Neural cell (in vitro differentiated cells): ENCODE measurements around the gene LRRTM3. TPM values are rescaled to one million over a fixed set of nuclear protein-coding genes. Genes with fewer than 3 reads are reported as not detected.

Experiments
- H2AFZ ChIP-seq: fragments of 200-600, 300-800 bp; sonication (generic), shearing (Covaris generic); 2 replicates; pipeline ENCODE4 v1.6.0; 2014; ENCODE audit warnings: low read depth, mild to moderate bottlenecking, antibody characterized with exemption, low read length, moderate library complexity
- H3F3A ChIP-seq: fragments of 200-600 bp; shearing (Covaris generic); 2 replicates; pipeline ENCODE4 v1.6.1; 2016; ENCODE audit warnings: mild to moderate bottlenecking, moderate library complexity, mixed read lengths, antibody characterized with exemption, low read length; ENCODE audit not compliant: insufficient read depth, poor library complexity, severe bottlenecking
- H3K27ac ChIP-seq: fragments of 200-600, 300-800 bp; sonication (generic), shearing (Covaris generic); 2 replicates; pipeline ENCODE4 v1.5.1; 2014; ENCODE audit warnings: mild to moderate bottlenecking, low read length, moderate library complexity
- H3K27me3 ChIP-seq: fragments of 300-800, 200-600 bp; sonication (generic), shearing (Covaris generic); 2 replicates; pipeline ENCODE4 v1.6.0; 2014; ENCODE audit warnings: mild to moderate bottlenecking, low read depth, low read length, moderate library complexity; ENCODE audit not compliant: insufficient read depth
- H3K36me3 ChIP-seq: fragments of 300-800, 200-600 bp; sonication (generic), shearing (Covaris generic); 2 replicates; pipeline ENCODE4 v1.5.1; 2014; ENCODE audit warnings: mild to moderate bottlenecking, antibody characterized with exemption, low read length, moderate library complexity; ENCODE audit not compliant: insufficient read depth
- H3K4me2 ChIP-seq: fragments of 300-800, 200-600 bp; sonication (generic), shearing (Covaris generic); 2 replicates; pipeline ENCODE4 v1.6.0; 2014; ENCODE audit warnings: mild to moderate bottlenecking, low read length
- H3K4me3 ChIP-seq: fragments of 300-800, 200-600 bp; sonication (generic), shearing (Covaris generic); 2 replicates; pipeline ENCODE4 v1.5.1; 2014; ENCODE audit warnings: mild to moderate bottlenecking, low read length, moderate library complexity
- H3K79me2 ChIP-seq: fragments of 200-600 bp; shearing (Covaris generic); replicated peaks from 2 replicates; pipeline ENCODE4 v1.6.0; 2014; ENCODE audit warnings: mild to moderate bottlenecking, low read length, moderate library complexity; ENCODE audit not compliant: insufficient read depth
- H3K9ac ChIP-seq: fragments of 300-800, 200-600 bp; sonication (generic), shearing (Covaris generic); 2 replicates; pipeline ENCODE4 v1.6.1; 2016; ENCODE audit warnings: mild to moderate bottlenecking, low read length, mixed read lengths
- H3K9me2 ChIP-seq: fragments of 200-600 bp; shearing (Covaris generic); 2 replicates; pipeline ENCODE4 v1.6.1; 2016; ENCODE audit warnings: mild to moderate bottlenecking, low read length, mixed read lengths; ENCODE audit not compliant: insufficient read depth
- H3K9me3 ChIP-seq: fragments of 200-600, 300-800 bp; sonication (generic), shearing (Covaris generic); 2 replicates; pipeline ENCODE4 v1.6.1; 2016; ENCODE audit warnings: mild to moderate bottlenecking, mixed run types, low read length, moderate library complexity, mixed read lengths
- H4K20me1 ChIP-seq: fragments of 200-600 bp; shearing (Covaris generic); 2 replicates; pipeline ENCODE4 v1.6.1; 2016; ENCODE audit warnings: mild to moderate bottlenecking, mixed run types; ENCODE audit not compliant: insufficient read depth
- SMC3 ChIP-seq: fragments of 450-650 bp; conservative IDR thresholded peaks from 2 replicates; pipeline ENCODE4 v1.6.1; 2014; ENCODE audit warnings: antibody characterized with exemption, mild to moderate bottlenecking, moderate library complexity; ENCODE audit not compliant: poor library complexity
- polyA plus RNA-seq: library from polyadenylated mRNA; depleted of rRNA; stranded (reverse); fragments of >200 nt; gene quantifications from 2 replicates; pipeline ENCODE4 v1.2.3, GENCODE V29; 2014
- TF ChIP-seq, protein P1 (sequence below): IDR thresholded peaks from 2 replicates; pipeline ENCODE4 v1.6.1; 2012; ENCODE audit warnings: borderline replicate concordance

Gene LRRTM3
- polyA plus RNA-seq, 1 donor from 2014 or later: 3.2 TPM

GRCh38 chr10:67144530-67144929 lies 218.7 kb downstream of the LRRTM3 start:
- Histone ChIP-seq H3K4me2 (no peak overlapping the region), H3K27me3 (no peaks in the 10 kb centered on the region), H3K27ac (no peak overlapping the region), H3F3A (no peaks in the 10 kb centered on the region), H4K20me1 (no peaks in the 10 kb centered on the region), H3K36me3 (no peaks in the 10 kb centered on the region), H3K79me2 (no peaks in the 10 kb centered on the region), H3K9me2 (no peaks in the 10 kb centered on the region), H3K4me3 (no peak overlapping the region), H2AFZ (no peak overlapping the region), H3K9ac (no peak overlapping the region), H3K9me3 (no peaks in the 10 kb centered on the region)
- TF ChIP-seq, protein P1, sequence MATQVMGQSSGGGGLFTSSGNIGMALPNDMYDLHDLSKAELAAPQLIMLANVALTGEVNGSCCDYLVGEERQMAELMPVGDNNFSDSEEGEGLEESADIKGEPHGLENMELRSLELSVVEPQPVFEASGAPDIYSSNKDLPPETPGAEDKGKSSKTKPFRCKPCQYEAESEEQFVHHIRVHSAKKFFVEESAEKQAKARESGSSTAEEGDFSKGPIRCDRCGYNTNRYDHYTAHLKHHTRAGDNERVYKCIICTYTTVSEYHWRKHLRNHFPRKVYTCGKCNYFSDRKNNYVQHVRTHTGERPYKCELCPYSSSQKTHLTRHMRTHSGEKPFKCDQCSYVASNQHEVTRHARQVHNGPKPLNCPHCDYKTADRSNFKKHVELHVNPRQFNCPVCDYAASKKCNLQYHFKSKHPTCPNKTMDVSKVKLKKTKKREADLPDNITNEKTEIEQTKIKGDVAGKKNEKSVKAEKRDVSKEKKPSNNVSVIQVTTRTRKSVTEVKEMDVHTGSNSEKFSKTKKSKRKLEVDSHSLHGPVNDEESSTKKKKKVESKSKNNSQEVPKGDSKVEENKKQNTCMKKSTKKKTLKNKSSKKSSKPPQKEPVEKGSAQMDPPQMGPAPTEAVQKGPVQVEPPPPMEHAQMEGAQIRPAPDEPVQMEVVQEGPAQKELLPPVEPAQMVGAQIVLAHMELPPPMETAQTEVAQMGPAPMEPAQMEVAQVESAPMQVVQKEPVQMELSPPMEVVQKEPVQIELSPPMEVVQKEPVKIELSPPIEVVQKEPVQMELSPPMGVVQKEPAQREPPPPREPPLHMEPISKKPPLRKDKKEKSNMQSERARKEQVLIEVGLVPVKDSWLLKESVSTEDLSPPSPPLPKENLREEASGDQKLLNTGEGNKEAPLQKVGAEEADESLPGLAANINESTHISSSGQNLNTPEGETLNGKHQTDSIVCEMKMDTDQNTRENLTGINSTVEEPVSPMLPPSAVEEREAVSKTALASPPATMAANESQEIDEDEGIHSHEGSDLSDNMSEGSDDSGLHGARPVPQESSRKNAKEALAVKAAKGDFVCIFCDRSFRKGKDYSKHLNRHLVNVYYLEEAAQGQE: no peak
- no peak for TF ChIP-seq SMC3
